Activated CD4-positive, alpha-beta T cell treated with anti-CD3 and anti-CD28 coated beads, Interleukin-2, amount 50 U/mL, for 48 hours (primary cell): ENCODE results near the gene LCNL1.
"Not testable (repeated sequence)": the region's sequence is repeated elsewhere in the genome, so short reads cannot be mapped to it uniquely, and the experiment has no call there.

ENCODE experiments used
- DNase-seq, 2 experiments: peaks; one replicate each; pipeline ENCODE4 v3.0.0-alpha.2; 2020

The LCNL1 gene

DNA sequence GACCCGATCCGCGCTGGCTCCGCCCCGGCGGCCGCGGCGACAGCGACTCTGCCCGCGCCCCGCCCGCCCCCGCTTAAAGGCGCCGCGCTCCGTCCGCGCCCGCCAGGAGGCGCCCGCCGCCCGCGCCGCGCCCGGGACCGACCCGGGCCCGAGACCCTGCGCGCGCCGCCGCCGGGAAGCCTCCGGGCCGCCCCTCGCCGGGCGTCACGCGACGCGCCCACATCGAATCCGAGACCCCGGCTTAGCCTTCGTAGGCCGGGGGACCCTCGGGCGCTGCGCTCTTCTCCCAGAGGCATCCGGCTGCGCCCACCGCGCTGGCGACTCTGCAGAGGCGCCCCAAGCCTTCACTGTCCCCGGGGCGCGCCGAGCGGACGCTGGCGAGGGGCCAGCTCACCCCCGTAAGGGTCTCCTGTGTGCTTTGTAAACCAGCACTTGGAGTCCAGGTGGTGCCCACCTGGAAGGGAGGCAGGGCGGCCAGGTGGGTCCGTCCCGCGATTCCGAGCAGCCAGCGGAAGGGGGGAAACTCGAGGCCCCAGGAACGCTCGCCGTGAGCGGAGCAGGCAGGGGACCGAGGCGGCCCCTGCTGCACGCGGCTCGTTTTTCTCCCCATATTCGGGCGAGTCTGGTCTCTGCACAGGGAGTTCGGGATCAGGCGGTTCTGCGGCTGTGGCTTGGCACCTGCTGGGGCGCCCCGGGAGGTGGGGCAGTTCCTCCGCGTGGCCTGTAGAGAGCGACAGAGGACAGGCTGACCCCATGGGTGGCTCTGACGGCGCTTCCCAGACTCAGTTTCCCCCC, 45.7 kb downstream of the LCNL1 start:
- peak; percentile 73 to 78 for DNase-seq

DNA sequence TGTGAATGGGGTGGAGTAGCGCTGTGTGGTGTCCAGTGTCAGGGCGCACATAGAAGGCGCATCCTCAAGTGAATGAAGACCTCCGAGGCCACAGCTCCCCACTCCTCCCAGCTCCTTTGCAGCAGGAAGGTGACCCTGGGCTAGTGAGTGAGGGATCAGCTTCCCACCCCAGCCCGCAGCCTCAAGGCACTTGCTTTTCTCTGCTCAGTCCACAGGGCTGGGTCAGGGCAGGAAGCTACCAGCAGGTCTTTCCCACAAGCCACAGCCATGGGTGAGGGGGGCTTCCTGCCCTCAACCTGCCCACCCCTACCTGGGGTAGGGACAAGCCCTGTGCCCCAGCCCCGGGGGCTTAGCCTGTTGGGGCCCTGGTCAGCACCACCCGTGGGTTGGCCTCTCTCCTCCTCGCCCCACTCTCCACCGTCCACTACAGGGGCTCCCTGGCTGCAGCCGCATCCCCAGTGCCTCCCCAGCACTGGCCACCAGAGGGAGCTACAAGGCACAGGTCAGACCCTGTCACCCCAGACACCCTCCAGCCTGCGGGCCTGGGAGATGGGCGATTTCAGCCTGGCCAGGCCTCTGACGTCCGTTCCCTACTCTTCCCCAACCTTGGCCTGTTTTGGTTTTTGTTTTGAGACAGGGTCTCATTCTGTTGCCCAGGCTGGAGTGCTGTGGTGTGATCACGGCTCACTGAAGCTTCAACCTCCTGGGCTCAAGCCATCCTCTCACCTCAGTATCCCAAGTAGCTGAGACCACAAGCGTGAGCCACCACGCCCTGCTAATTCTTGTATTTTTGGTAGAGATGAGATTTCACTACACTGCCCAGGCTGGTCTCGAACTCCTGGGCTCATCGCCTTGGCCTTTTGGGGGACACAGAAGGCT, 46.5 kb downstream of the LCNL1 start:
- peak; percentile 86 to 89 for DNase-seq

DNA sequence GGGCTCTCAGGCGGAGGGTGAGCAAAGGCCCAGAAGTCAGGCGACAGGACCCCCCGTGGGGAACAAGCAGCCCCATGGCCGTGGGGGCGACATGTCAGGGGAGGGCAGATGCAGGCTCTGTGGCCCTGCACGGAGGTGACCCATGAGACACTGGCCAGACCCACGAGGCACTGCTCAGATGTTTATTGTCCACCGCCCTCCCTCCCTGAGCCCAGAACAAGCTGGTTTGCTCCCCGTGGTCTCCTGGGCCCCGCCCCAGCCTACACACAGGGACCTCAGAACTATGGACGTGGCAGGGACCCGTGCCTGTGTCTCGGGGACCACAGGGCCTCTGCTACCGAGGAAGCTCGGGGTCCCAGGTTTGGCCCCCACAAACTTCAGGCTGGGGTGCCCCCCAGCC, 47.2 kb downstream of the LCNL1 start:
- peak in 1 of 2 experiments; percentile 25 for DNase-seq

DNA sequence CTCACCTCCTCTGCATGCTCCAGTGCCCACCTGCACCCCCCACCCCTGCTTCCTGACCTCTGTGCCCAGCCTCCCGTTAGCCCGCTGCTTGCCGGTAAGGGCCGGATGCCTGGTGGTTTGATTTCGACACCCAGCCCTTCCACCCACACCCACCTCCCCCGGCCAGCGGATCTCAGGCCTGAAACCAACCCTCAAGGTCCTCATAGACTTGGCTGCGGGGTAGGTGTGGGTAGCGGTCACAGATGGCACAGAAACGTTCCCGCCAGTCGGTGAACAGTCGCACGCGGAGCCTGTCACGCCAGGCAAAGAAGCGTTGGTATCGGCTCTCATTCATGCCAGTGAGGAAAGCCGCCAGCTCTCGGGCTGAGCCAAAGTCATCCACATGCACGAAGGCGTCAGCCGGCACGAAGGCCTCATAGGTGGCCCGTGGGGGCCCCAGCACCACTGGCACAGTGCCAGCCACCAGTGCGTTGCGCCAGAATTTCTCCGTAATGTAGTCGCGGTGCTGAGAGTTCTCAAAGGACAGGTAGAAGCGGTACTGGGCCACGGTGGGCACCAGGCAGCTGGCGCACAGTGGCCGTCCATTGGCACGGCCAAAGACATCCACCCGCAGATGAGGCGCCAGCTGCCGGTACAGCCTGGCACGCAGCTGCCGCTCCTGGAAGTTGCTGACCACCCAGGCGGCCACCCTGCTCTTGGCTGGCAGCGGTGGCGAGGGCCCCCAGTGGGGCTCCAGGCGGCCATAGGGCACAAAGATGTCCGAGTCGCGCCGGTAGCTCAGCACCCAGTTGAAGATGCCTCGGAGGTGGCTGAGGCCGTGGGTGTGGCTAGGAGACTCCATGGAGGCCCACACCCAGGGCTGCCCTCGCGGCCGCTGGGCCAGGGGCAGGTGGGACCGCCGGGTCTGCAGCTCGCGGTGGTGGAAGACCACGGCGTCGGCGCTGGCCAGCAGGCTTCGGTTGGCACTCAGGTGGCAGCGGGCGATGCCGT, 48.0 kb downstream of the LCNL1 start:
- DNase-seq = peak; percentile 71 to 77

- DNase-seq = peak; percentile 55 to 67
These were observed 49.3 kb downstream of the LCNL1 start, which contains the start of gene FUT7 for GRCh38 chr9:137031904-137032640. FUT7 (minus strand) TSS chr9:137032088; CDS start chr9:137031991, 97 bp downstream.

DNA sequence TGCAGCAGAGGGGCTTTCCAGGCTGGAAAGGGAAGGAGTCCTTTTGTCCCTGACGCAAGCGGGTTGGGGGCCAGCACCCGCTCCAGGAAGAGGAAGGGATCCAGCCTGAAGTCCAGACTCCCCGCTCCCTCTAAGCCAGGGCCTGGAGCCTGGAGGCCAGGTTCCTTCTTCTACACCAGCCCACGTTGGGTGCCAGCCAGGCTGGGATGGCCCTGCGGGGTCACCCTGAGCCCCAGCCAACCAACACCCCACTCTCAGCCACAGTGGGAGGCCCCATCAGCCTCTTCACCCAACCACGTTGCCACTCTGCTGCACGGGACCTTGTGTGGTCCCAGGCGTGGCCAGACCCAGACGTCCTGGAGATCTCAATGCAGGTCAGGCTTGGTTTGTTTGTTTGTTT, 50.1 kb downstream of the LCNL1 start:
- no peak for DNase-seq

DNA sequence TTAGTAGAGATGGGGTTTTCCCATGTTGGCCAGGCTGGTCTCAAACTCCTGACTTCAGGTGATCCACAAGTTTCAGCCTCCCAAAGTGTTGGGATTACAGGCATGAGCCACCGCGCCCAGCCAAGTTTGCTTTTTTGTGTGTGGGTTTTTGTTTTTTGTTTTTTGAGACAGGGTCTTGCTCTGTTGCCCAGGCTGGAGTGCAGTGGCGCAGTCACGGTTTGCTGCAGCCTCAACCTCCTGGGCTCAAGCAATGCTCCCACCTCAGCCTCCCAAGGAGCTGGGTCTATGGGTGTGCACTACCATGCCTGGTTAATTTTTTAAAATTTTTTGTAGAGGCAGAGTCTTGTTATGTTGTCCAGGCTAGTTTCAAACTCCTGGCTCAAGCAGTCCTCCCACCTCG, 50.7 kb downstream of the LCNL1 start:
- DNase-seq = not testable (repeated sequence)

- no peak for DNase-seq
These were observed 51.4 kb downstream of the LCNL1 start for GRCh38 chr9:137034039-137034708.

DNA sequence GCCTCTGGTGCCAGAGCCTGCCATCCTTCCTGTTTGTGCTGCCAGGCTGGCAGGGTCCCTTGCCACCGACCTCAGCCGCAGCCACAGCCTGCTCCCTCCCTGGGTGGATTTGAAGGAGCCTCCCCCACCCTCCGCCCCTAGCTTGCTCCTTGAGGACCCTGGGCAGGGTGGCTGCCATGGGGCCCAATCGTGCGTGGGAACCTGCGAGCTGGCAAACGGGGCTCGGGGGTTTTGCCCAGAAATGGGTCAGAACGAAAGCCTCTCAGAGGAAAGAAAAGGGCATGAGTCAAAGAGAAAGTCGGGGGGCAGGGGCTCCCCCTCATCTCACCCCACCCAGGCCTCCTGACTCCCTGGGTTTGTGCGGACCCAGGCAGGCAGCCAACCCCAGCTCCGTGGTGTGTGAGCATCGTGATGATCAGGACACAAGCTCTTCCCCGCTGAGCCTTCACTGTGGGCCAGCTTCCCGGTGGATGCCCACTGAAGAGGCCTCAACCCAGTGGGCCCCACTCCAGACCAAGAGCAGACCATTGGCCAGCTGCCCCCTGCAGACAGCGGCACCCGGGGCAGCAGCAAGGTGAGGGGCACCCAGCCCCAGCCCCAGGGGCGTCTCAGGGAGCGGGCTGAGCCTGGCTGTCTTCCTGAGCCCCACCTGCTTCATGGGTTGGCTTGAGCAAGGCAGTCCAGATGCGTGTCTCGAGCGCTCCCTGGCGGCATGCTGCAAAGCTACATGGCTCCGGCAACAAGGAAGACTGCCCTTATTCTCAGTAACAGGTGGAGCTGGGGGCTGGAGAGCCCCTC, 52.1 kb downstream of the LCNL1 start:
- DNase-seq = peak; percentile 91 to 92
